Measurements from ENCODE around the gene NIP7. TPM values are rescaled to one million over a fixed set of nuclear protein-coding genes. Genes with fewer than 3 reads are reported as not detected.

NIP7 gene
- total and polyA plus RNA-seq, 9 of the 15 experiments (the other 6 are each of a cell fraction or from before 2014, with no cell fraction given), result 28.9 to 85.5 (median 72.5) TPM

DNA sequence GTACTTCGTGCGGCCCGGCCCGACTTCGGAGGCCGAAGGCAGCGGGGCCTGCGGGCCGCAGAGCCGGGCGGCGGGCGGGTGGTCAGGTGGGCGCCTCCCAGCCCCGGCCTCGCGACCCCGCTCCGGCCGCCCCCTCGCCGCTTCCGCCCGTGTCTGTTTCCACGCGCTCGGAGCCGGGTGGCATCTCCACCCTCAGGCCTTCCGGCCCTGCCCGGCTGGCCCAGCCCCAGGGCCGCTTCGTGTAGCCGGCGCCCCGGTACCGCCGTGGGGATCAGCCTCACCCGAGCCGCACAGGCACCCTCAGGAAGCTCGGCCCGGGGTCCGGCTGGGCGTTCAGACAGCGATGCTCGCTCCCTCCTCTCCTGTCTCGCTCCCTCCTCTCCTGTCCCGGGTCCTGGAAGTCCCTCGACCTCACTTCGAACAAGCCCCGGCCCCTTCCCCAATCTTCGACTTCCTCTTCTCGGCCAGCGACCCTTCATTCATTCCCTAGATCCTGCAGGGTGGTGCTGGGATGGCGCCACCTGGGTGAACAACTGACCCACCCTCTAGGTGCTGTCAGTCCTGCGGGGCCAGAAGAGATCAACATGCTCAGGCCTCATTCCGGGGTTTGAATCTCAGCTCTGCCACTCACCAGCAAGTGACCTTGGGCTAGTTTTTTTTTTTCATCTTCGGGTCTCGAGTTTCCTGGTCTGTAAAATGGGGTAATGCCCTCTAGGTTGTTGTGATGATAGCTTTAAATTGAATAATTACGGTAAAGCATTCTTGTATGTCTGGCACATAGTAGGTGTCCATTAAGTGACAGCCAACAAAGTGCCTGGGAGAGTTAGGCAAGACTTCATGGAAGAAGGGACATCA, 27.8 kb upstream of the NIP7 start (continued):
- TF ChIP-seq RCOR1 (IDR thresholded peaks at IDR 0.05; ENCODE audit: borderline replicate concordance in 1 of 2, low read depth in 2 of 2, low read length in 2 of 2) (0 out of 4 replicates have a peak, but pooled peaks of 1 of the 2 experiments have one; percentile 5), RBM25 (IDR thresholded peaks at IDR 0.05; ENCODE audit: low read depth, low read length, severe bottlenecking) (peak; percentile 66), CBX3 (IDR thresholded peaks at IDR 0.05; ENCODE audit: borderline replicate concordance in 1 of 2, low read length in 2 of 2) (peak in 1 of 2 experiments; percentile 51; a peak in 1 of 3 replicates), ZNF707 (CRISPR knock-in tag; conservative IDR thresholded peaks at IDR 0.05) (no peak), HMGN3 (IDR thresholded peaks at IDR 0.05; ENCODE audit: borderline replicate concordance, extremely low read depth, insufficient read length, low read depth, low read length) (peak; percentile 39), EP400 (IDR thresholded peaks at IDR 0.05) (no peak), HDAC1 (IDR thresholded peaks at IDR 0.05) (peak in 1 of 2 experiments; percentile 75; a peak in 2 of 4 replicates), RBBP5 (IDR thresholded peaks at IDR 0.05; ENCODE audit: borderline replicate concordance, insufficient read depth, low read length, poor library complexity, severe bottlenecking) (peak; percentile 63)
- TF ChIP-seq, protein P1, sequence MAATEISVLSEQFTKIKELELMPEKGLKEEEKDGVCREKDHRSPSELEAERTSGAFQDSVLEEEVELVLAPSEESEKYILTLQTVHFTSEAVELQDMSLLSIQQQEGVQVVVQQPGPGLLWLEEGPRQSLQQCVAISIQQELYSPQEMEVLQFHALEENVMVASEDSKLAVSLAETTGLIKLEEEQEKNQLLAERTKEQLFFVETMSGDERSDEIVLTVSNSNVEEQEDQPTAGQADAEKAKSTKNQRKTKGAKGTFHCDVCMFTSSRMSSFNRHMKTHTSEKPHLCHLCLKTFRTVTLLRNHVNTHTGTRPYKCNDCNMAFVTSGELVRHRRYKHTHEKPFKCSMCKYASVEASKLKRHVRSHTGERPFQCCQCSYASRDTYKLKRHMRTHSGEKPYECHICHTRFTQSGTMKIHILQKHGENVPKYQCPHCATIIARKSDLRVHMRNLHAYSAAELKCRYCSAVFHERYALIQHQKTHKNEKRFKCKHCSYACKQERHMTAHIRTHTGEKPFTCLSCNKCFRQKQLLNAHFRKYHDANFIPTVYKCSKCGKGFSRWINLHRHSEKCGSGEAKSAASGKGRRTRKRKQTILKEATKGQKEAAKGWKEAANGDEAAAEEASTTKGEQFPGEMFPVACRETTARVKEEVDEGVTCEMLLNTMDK (IDR thresholded peaks at IDR 0.05; ENCODE audit: borderline replicate concordance, insufficient read depth, low read depth, low read length, poor library complexity, severe bottlenecking), result peak; percentile 9
- TF ChIP-seq, protein P2, sequence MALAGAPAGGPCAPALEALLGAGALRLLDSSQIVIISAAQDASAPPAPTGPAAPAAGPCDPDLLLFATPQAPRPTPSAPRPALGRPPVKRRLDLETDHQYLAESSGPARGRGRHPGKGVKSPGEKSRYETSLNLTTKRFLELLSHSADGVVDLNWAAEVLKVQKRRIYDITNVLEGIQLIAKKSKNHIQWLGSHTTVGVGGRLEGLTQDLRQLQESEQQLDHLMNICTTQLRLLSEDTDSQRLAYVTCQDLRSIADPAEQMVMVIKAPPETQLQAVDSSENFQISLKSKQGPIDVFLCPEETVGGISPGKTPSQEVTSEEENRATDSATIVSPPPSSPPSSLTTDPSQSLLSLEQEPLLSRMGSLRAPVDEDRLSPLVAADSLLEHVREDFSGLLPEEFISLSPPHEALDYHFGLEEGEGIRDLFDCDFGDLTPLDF (CRISPR knock-in tag; IDR thresholded peaks at IDR 0.05), result 0 out of 2 replicates have a peak, but pooled peaks have one; percentile 4
- TF ChIP-seq, protein P3, sequence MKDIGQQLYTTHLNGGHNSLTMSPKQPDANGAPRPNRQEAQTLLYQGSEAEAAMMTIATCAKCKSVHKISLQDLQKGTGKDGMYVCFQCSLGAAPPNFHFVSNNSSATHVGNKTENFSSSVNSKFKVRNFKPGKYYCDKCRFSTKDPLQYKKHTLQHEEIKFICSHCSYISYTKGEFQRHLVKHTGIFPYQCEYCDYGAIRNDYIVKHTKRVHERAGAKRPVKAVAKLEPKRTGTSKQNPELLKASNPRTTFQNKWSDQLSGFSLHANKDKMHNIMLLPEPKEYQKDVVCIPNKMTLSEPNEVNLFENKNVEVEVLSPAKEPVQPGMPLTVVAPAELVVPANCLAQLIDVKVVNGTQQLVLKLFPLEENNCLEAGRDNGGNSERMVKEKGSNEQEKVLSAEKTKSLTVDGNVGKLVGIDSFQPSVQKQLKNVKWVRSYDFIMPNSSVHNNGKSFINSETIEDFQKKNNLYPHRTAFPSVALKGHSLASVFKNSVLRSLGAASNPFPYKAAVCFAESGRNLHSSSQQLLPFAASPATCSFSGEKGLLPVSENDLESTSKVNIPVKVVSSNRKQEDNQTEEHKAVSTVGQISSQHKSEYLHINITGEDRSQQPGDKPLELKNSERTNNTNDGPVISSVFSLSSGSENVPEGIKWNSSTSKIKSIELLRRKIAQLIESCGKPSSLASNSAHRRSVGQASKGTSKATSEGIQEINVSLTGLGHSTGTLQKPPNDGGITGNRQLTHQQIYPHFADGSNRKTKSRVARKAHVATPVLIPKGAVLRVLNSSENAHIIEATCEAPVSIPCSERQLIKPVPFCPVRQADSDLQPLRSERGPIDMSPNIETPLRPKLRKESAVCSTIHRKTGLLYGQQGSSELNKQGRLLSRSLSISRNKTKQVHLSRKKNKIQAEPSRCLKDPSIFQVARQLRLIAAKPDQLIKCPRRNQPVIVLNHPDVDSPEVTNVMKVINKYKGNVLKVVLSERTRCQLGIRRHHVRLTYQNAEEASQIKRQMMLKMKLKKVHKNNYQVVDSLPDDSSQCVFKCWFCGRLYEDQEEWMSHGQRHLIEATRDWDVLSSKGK (CRISPR knock-in tag; IDR thresholded peaks at IDR 0.05), result no peak
- TF ChIP-seq, protein P4, sequence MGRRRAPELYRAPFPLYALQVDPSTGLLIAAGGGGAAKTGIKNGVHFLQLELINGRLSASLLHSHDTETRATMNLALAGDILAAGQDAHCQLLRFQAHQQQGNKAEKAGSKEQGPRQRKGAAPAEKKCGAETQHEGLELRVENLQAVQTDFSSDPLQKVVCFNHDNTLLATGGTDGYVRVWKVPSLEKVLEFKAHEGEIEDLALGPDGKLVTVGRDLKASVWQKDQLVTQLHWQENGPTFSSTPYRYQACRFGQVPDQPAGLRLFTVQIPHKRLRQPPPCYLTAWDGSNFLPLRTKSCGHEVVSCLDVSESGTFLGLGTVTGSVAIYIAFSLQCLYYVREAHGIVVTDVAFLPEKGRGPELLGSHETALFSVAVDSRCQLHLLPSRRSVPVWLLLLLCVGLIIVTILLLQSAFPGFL (CRISPR knock-in tag; IDR thresholded peaks at IDR 0.05), result peak; percentile 14; the same call in 1 of the 2 replicates
- TF ChIP-seq, protein P5, sequence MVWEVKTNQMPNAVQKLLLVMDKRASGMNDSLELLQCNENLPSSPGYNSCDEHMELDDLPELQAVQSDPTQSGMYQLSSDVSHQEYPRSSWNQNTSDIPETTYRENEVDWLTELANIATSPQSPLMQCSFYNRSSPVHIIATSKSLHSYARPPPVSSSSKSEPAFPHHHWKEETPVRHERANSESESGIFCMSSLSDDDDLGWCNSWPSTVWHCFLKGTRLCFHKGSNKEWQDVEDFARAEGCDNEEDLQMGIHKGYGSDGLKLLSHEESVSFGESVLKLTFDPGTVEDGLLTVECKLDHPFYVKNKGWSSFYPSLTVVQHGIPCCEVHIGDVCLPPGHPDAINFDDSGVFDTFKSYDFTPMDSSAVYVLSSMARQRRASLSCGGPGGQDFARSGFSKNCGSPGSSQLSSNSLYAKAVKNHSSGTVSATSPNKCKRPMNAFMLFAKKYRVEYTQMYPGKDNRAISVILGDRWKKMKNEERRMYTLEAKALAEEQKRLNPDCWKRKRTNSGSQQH (CRISPR knock-in tag; IDR thresholded peaks at IDR 0.05), result 0 out of 2 replicates have a peak, but pooled peaks have one; percentile 41

Data from K562 (cell line).